ENCODE results near the gene NRCAM.
"Not testable (repeated sequence)": the region's sequence is repeated elsewhere in the genome, so short reads cannot be mapped to it uniquely, and the experiment has no call there.

Gene NRCAM

DNA sequence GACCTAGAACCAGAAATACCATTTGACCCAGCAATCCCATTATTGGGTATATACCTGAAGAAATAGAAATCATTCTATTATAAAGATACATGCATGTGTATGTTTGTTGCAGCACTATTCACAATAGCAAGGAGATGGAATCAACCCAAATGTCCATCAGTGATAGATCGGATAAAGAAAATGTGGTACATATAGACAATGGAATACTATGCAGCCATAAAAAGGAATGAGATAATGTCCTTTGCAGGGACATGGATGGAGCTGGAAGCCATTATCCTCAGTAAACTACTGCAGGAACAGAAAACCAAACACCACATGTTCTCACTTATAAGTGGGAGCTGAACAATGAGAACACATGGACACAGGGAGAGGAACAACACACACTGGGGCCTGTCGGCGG lies 196.8 kb downstream of the NRCAM start:
- DNase-seq (ENCODE audit: insufficient read length, low spot score); FAIRE-seq: not testable (repeated sequence)

DNA sequence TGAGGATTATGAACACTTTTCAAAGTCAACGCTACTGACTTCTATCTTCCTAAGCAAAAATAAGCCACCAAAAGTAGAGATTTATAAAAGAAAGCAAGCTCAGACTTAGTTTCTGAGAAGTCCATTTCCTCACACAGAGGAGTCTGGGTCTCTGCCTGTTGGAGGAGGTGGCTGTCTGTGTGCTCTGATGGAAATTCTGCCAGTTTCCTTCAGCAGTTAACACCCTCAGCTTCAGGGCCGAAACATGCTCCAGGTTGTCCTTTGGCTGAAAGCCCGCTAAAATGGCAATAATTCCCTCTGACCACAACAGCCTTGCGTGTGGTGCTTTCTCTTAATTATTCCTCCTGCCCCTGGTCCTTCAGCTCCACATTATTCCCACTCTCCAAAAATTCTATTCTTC lies 198.3 kb downstream of the NRCAM start:
- FAIRE-seq (no peak), DNase-seq (ENCODE audit: insufficient read length, low spot score) (no peak)

DNA sequence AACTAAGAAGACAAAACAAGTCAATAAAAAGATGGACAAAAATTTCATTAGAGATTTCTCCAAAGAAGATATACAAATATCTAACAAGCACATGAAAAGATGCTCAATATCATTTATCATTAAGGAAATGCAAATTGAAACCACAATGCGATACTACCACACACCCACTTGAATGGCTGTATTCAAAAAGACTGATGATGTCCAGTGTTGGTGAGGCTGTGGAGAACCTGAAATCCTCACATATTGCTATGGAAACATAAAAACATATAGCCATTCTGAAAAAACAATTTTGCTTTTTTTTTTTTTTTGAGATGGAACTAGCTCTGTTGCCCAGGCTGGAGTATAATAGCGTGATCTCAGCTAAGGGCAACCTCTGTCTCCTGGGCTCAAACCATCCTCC lies 202.0 kb downstream of the NRCAM start:
- FAIRE-seq, result no peak

DNA sequence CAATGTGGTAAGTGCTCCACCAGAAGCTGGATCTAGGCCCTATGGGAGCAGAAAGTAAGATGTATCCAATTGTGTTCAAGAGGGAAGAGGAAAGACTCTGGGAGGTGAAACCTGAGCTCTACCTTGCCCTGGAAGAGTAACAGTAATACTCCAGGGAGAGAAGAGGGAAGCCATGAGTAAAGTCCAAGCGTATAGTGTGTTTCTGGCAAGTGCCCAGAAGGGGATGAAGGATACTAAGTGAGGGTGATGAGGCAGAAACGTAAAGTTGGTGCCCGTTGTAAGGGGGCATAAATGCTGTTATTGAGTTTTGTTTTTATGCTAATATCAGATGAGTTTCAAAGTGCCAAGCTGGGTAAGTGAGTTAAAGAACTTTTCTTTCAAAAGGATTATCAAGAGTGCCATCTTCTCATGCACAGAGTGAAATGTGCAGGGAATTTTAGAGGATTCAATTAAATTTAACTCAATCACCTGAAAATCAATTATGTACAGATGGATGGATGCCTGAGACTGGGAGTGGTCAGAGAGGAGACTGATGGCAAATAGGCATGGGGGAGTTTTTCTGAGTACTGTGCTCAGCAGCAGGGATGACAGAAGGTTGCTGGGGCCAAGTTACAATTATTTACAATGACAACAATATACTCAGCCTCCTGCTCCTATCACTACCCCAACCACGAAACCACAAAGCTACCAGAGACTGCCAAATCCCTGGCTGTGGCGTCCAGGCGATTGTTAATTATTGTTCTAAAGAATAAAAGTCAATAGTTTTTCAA lies 202.8 kb downstream of the NRCAM start:
- no peak for DNase-seq (ENCODE audit: insufficient read length, low spot score)
- no peak for FAIRE-seq

More for the DNA sequence above, 202.0 kb downstream of the NRCAM start:
- no peak for DNase-seq (ENCODE audit: insufficient read length, low spot score)

DNA sequence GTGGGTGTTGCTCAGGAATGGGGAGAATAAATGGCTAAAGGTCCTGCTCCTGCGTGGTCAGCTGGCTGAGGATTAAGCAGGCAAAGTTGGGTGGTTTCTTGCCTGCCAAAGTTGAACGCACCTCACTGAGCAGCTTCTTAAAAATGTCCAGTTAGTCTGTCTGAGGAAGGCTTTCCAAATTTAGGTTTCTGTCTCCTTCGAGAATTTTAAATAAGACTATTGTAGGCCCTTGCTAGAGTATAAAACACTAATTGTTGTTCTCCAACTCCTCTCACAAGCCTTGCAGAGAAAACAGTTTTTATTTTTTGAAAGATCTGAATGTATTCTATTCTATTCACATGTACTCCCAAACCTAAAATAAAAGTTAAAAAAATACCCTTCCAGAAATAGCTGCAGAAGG lies 204.1 kb downstream of the NRCAM start:
- no peak for FAIRE-seq
- no peak for DNase-seq (ENCODE audit: insufficient read length, low spot score)

DNA sequence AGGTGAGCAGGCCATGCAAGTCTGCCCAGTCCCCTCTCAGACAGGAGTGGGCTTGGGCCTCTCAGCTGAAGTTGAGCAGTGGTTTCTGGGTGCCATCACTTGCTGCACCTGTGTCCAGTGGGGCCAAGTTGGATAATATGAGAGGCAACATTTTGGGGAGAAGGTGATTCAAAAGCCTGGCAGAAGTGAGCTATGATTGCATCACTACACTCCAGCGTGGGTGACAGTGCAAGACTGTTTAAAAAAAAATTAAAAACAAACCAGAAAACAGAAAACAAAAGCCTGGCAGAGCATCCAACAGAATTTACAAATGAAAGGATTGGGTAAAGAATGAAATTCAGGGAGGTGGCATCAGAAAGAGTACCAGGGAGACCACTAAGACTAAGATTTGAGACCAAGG lies 204.5 kb downstream of the NRCAM start:
- no peak for FAIRE-seq
- no peak for DNase-seq (ENCODE audit: insufficient read length, low spot score)

DNA sequence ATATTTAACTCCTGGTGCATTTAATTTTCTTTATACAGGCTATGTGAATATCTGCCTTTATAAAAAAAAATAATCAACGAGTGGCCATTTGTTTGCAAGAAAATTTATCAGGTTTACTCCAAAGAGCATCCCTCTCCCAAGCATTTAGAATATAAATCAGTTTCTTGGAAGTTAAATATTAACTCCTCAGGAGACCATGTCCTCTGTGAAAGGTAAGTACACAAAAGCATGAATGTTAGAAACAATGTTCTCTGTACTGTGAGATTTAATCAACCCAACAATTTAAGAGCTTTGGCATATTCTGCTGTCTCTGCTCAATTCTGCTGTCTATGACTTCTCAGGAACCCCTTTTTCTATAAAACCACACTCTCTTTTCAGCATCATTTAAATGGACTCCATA lies 206.8 kb downstream of the NRCAM start:
- no peak for FAIRE-seq
- no peak for DNase-seq (ENCODE audit: insufficient read length, low spot score)

DNA sequence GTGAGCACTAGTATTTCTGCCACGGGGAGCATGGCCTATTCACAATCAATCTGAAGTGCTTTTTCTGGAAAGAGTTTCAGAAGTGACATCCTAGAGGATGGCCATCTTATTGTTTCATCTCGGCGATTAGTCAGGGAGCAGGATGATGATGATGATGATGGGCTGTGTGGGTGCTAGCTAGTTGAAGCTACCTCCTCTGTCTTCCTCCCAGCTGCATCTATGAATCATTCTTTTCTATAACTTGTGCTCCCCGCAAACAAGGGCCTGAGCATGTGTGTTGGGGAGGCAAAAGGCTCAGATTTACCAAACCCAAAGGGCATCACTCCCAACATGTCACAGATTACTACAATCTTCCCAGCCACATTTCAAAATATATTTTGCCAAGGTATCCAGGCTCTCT lies 207.4 kb downstream of the NRCAM start:
- no peak for DNase-seq (ENCODE audit: insufficient read length, low spot score)
- FAIRE-seq, result no peak

DNA sequence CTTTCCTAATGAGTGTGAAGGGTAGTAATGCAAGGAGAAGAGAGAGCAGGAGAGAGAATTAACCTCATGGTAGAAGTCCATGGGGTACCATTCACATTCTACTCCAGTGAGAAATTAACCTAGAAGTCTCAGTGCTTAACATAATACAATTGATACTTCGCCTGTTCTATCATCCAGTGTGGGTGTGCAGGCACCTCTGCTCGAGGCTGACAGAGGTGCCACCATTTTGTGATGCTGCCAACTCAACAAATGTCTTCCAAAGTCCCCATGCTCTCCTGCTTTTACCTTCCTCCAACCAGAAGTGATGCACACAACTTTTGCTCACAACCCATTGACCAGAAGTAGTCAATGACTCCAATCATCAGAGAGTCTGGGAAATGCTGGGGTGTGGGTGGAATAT lies 207.8 kb downstream of the NRCAM start:
- no peak for FAIRE-seq
- no peak for DNase-seq (ENCODE audit: insufficient read length, low spot score)

DNA sequence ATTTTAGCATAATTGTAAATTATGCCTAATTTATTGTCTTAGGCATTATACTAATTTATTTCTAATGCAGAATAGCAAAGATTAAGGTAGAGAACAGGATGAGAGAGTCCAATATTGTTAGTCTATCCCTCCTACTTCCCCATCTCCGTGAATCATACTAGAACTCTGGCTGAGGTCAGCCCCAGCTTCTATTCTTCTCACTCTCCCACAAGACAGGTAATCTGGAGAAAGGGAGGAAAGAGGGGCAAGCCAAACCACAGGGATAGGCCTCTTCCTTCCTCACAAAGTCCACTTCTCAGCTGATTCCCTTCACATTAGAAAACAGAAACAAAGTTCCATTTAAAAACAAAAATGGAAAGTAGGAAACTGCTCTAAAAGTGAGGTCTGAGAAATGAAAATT lies 208.6 kb downstream of the NRCAM start:
- DNase-seq (ENCODE audit: insufficient read length, low spot score), result no peak
- no peak for FAIRE-seq

DNA sequence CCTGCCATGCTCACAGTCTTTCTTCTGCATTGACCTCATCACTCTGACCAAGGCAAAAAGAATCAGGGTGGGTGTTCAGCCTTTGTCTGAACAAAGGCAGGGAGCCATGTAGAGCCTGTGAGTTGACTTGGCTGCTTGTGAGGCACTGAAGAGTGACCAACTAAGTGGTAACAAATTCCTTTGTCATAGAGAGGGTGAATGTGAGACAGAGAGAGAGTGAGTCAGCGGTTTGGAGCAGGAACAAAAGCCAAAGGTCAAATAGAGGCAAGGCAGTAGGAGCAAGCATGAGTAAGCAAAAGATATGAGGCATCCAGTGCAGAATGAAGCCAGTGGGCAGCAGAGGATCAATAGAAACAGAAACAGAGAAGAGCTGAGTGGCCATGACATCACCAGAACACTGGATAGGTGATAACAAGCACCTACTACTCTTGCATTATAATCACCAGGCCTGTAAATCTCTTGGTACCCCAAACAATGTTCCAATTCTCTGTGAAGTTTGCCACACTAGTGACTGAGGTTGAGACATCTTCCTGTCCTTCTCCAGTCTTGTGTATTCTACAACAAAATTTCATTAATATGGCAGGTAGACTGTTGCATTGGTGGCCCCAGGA lies 209.9 kb downstream of the NRCAM start:
- DNase-seq (ENCODE audit: insufficient read length, low spot score) (peak; percentile 5), FAIRE-seq (no peak)

DNA sequence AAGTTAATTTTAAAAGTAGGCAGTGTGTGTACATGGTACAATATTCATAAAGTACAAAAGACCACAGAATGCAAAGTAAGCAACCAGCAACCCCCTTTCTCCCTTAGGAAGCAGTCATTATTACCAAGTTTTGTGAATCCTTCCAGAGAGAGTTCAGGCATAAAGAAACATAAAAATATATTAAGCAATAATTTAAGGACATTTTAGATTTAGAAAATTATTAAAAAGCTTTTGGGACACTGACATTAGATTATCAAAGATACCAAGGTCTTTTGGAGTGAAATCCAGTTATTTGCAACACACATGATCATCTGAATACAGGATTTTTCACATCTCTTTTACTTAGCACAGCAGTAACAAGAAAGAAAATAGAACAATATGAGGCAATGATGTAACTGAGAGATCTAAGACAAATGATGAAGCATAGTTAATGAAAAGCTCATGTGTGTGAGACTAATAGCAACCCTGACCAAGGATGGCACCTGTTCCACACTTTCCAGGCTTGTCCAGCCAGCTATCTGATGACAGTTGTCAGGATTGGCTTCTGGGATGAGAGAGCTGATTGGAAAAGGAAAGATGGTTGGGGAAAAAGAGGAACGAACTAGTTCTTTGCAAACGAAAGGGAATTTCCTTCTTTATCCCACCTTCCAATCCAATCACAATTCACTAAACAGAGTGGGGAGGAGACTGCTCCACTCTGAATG lies 210.6 kb downstream of the NRCAM start:
- FAIRE-seq (no peak), DNase-seq (ENCODE audit: insufficient read length, low spot score) (no peak)

DNA sequence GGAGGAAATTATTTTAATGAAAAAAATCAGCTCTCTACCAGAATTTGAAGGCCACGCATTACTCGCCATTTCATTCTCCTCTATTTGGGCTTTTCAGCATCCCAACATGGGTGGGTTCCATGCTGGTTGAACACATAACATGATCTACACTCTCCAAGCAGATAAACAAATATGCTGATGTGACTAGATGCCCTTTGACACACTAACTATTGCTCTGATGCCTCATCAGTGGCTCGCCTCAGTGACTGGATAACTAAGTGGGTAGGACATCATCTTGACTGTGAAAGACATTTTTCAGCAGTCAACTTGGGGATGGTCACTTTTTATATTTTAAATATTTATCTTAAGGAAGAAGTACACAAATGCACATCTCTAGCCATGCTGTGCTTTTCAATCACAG lies 212.1 kb downstream of the NRCAM start:
- FAIRE-seq (no peak), DNase-seq (ENCODE audit: insufficient read length, low spot score) (no peak)

DNA sequence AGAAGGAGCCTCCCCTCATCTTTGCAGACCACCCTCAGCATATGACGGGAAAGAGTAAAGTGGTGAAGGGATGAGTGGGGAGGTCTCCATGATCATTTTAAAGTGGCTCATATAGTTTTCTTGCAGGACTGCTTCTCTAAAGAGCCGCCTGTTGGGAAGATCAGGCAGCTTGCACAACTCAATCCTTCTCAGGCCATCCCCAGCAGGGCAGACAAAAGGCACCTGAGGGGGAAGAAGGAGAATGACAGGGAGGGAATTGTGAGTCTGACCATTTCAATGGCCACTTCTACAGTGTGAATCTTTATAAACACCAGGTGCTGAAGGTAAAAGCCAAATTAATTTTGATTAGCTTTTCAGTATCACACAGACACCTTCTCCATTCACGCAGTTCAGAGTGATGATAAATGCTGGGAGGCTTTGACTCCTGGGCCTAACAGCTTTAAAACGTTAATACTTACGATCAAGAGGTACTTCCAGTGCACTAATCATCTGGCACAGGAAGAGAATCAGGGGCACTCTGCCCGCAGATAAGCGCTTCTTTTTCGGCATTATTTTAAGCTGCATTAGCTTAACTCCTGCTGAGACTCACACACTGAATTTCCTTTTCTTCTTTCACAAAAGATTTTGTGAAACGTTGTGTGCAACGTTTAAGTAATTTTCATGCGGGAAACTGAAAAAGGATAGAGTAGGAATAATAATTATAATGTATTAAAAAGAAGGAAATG lies 216.6 kb downstream of the NRCAM start:
- no peak for FAIRE-seq
- no peak for DNase-seq (ENCODE audit: insufficient read length, low spot score)

DNA sequence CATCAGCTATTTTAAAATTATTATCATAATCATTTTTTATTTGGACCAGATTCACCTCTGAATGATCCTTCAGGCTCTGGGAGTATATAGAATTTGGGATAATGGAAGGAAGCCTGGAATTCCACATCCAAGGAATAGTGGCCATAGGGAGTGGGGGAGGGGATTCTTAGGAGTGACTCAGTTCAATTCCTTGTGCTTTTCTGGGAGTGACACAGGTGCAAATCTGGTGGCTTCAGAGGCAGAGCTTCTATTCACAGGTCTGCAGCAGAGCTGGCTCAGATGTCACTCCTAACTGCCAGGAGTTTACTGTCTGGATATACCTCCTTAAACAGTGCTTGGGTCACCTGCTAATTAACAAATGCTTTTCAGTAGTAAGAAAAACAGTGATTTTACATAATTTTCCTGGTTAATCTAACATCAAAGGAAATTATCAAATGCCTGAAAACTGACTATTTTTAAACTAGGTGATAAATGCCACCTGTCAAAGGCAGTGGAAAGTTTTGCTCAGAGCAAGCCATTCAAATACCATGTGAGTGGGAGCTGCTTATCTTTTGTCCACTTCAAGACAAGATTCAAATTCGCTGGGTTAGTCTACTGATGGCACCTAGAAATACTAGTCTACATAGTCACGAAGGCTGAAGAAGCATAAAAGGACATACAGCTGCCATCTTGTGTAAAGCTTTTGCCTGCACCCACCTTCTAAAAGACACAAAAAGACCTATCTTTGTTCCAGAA lies 219.4 kb downstream of the NRCAM start:
- FAIRE-seq (no peak), DNase-seq (ENCODE audit: insufficient read length, low spot score) (no peak)

DNA sequence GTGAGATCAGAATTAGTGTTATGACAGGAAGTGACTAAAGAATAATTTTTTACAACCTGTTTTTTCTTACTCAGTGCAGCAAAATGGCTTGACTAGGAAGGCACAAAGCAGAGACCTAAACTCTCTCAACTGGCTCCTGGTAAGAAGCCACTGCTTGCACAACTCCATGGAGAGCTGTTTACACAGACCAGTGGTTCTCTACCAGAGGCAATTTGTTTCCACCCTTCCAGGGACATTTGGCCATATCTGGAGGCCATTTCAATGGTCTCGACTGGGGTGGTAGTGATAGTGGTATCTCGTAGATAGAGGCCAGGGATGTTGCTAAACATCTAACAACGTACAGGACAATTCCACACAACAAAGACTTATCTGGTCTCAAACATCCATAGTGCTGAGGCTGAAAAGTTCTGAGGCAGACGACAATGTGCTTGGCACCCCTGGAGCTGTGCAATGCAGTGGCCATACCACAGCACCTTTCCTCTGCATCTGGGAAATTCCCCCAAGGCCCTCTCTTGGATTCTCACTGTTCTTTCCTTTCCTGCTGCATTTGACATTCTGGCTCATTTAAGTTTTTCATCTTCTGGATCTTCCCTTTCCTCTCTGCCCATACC lies 220.7 kb downstream of the NRCAM start:
- no peak for DNase-seq (ENCODE audit: insufficient read length, low spot score)
- FAIRE-seq, result no peak

DNA sequence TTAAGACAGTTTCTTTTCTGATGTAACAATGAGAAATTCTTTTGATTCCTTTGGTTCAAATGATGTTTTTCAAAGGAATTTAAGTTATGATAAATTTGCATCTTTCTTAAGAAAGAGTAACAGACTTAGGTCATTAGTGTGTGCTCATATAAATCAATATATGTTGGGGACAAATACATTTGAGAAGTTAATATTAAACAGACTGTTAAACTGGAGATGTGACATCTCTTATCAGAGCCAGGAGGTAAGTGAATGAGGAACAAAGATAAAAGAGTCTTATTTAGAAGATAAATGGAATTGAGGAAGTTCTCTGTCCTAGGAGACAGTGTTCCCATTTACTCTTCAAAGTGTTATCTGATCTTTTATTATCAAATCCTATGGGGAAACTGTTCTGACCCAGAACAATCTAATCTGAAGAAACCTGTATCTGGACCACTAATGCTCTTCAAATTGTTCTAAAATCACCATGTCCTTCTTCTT lies 221.2 kb downstream of the NRCAM start:
- DNase-seq (ENCODE audit: insufficient read length, low spot score) (no peak), FAIRE-seq (no peak)

DNA sequence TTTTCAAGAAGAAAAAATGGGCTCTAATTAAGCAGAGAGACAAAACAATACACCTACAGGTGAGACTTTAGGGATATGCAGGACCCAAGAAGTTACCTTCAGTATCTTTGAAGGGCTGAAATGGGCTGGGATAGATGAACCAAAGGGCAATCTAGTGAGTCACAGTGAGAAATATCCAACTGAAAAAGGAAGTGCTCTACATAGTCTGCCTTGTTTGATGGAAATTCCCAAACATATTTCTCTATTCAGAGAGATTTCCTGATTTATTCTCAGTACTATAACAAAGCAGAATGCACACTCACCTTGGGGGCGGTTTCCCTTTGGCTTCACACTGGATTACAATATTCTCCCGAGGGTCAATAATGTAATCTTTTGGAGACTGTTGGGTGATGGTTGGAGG lies 222.0 kb downstream of the NRCAM start:
- DNase-seq (ENCODE audit: insufficient read length, low spot score) (no peak), FAIRE-seq (no peak)

DNA sequence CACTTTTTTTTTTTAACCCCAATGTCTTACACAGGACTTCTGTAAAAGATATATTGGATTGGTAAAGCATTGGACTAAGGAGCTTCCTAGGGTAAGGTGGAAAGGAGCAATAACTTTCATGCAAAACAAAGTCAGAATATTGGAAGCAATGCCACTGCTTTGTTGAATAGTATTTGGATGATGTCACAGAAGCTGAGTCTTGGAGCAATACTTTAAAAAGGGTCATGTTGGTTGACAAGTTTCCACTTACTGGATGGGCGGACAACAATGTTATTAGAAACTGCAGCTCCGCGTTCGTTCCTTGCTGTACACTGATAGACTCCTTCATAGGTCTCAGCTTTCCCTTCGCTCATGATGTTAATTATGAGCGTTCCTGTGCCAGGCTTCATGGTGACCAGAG lies 224.2 kb downstream of the NRCAM start:
- FAIRE-seq, result no peak
- no peak for DNase-seq (ENCODE audit: insufficient read length, low spot score)

DNA sequence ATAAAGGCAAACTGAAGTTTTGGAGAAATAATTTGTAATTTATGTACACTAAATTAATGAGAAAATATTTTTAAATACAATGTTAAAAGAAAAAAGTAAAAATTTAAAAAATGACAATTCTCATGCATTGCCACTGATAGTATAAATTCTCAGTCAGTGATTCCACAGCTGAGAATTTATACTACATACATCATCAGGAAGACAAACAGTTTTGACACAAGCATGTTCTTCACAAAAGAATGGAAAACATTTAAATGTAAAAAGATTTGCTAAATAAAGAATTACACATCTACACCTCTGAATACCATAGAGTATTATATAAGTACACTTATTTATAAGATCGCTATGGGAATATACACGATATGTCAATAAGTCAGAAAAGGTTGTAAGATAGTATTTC lies 225.0 kb downstream of the NRCAM start:
- DNase-seq (ENCODE audit: insufficient read length, low spot score) (no peak), FAIRE-seq (no peak)

Data from HTR-8/SVneo (cell line).